ENCODE results near the gene NFE2L3. TPM values are rescaled to one million over a fixed set of nuclear protein-coding genes. Genes with fewer than 3 reads are reported as not detected.

The NFE2L3 gene
- total and polyA plus RNA-seq, 9 of the 15 experiments (the other 6 are each of a cell fraction or from before 2014, with no cell fraction given) = 2.9 to 16.9 (median 12.4) TPM

DNA sequence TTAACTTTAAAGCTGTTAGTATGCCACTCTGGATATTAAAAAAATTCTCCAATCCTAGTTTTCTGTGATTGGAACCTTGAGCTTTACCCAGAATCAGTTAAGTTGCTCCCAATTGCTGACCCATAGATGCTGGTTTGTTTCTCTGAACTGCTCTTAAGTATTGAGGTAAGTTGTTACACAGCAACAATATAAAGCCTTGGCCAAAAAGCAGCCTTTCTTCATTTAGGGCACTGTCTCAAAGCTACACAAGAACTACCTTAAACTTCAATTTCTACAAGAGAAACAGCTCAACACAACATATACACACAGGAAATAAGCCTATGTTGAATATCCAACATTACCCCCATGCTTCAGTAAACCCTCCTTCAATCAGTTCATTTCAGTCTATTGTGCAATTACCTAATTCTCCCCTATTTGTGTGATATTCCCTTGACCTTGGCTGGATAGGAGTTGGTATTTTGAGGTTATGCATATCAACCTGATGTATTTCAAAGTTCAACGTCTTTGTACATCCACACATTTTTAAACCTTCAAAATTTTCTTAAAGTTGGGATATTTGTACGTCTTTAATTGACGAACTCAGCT, 37.1 kb downstream of the NFE2L3 start (continued):
- no peak for TF ChIP-seq SNAPC5 (CRISPR knock-in tag; IDR thresholded peaks at IDR 0.05)
- 0 out of 4 replicates have a peak, but pooled peaks of 1 of the 2 experiments have one; percentile 55 for TF ChIP-seq SIN3A (IDR thresholded peaks at IDR 0.05; ENCODE audit: borderline replicate concordance in 2 of 2, control insufficient read depth in 1 of 2, low read depth in 2 of 2, low read length in 2 of 2)
- no peak for TF ChIP-seq IRF2 (CRISPR knock-in tag; IDR thresholded peaks at IDR 0.05)
- no peak for TF ChIP-seq PCBP2 (IDR thresholded peaks at IDR 0.05; ENCODE audit: low read depth, low read length, poor library complexity, severe bottlenecking)
- TF ChIP-seq PPARD (CRISPR knock-in tag; IDR thresholded peaks at IDR 0.05) = no peak
- peak; percentile 19; the same call in 1 of the 2 replicates for TF ChIP-seq RNF2 (IDR thresholded peaks at IDR 0.05)
- peak; percentile 34 for TF ChIP-seq POLR2B (IDR thresholded peaks at IDR 0.05; ENCODE audit: low read depth, partially characterized antibody)
- peak in 1 of 2 experiments; percentile 26; a peak in 1 of 4 replicates for TF ChIP-seq KDM1A (IDR thresholded peaks at IDR 0.05)
- no peak for TF ChIP-seq TFE3 (CRISPR knock-in tag; IDR thresholded peaks at IDR 0.05)
- 0 out of 2 replicates have a peak, but pooled peaks have one; percentile 69 for TF ChIP-seq THRAP3 (IDR thresholded peaks at IDR 0.05; ENCODE audit: borderline replicate concordance)
- TF ChIP-seq, protein P1, sequence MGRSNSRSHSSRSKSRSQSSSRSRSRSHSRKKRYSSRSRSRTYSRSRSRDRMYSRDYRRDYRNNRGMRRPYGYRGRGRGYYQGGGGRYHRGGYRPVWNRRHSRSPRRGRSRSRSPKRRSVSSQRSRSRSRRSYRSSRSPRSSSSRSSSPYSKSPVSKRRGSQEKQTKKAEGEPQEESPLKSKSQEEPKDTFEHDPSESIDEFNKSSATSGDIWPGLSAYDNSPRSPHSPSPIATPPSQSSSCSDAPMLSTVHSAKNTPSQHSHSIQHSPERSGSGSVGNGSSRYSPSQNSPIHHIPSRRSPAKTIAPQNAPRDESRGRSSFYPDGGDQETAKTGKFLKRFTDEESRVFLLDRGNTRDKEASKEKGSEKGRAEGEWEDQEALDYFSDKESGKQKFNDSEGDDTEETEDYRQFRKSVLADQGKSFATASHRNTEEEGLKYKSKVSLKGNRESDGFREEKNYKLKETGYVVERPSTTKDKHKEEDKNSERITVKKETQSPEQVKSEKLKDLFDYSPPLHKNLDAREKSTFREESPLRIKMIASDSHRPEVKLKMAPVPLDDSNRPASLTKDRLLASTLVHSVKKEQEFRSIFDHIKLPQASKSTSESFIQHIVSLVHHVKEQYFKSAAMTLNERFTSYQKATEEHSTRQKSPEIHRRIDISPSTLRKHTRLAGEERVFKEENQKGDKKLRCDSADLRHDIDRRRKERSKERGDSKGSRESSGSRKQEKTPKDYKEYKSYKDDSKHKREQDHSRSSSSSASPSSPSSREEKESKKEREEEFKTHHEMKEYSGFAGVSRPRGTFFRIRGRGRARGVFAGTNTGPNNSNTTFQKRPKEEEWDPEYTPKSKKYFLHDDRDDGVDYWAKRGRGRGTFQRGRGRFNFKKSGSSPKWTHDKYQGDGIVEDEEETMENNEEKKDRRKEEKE (IDR thresholded peaks at IDR 0.05; ENCODE audit: borderline replicate concordance in 1 of 2, control insufficient read depth in 1 of 2, low read depth in 2 of 2, low read length in 1 of 2) = peak; percentile 26 to 60; a peak in 2 of 4 replicates
- TF ChIP-seq EWSR1 (IDR thresholded peaks at IDR 0.05; ENCODE audit: borderline replicate concordance, low read depth, partially characterized antibody) = peak; percentile 77
- no peak for TF ChIP-seq ZKSCAN1 (IDR thresholded peaks at IDR 0.05; ENCODE audit: low read depth, low read length)
- TF ChIP-seq EHMT2 (IDR thresholded peaks at IDR 0.05) = no peak
- peak; percentile 35 for TF ChIP-seq KHSRP (IDR thresholded peaks at IDR 0.05)
- no peak for TF ChIP-seq GTF2F1 (IDR thresholded peaks at IDR 0.05; ENCODE audit: low read depth, low read length)
- no peak for TF ChIP-seq ZKSCAN8 (CRISPR knock-in tag; IDR thresholded peaks at IDR 0.05)
